CD4-positive, alpha-beta T cell (primary cell): ENCODE measurements around the gene CYB561. TPM values are rescaled to one million over a fixed set of nuclear protein-coding genes. Genes with fewer than 3 reads are reported as not detected.

Source experiments
- ATAC-seq: fragments of 200-7000 bp; cut with Tn5 transposase; one replicate; pipeline ENCODE4 v1.10.0; 2022; ENCODE audit warnings: mild to moderate bottlenecking; ENCODE audit not compliant: poor library complexity
- CTCF ChIA-PET: fragments of 350-600 bp; sonication (Branson Sonifier 250); formaldehyde crosslinking; loops from one replicate; lab custom pipeline; 2021; ENCODE audit warnings: antibody characterized with exemption, inconsistent platforms; lab: Charles Lee
- POLR2A ChIA-PET: fragments of 350-600 bp; sonication (Branson Sonifier 250); formaldehyde crosslinking; loops from one replicate; lab custom pipeline; 2021; ENCODE audit warnings: antibody characterized with exemption, inconsistent platforms; lab: Charles Lee
- DNase-seq, 14 experiments: peaks; one replicate each; pipeline ENCODE4 v3.0.0-alpha.2; 2013 to 2020; ENCODE audit warnings: mixed read lengths in 2 of 14
- H3K27ac ChIP-seq, 2 donors: one replicate each; pipeline versions ENCODE4 v1.5.1 to v1.7.0; 2013; ENCODE audit warnings: low read length in 2 of 2, low read depth in 1 of 2, mild to moderate bottlenecking in 1 of 2
- H3K27me3 ChIP-seq, 2 experiments: 1 replicate in 1 of 2; 2 replicates in 1 of 2; pipeline versions ENCODE4 v1.6.1 to v1.7.0; 2013; ENCODE audit warnings: low read length in 2 of 2, control low read depth in 1 of 2, mild to moderate bottlenecking in 1 of 2, moderate library complexity in 1 of 2; ENCODE audit not compliant: insufficient read depth in 2 of 2, control insufficient read depth in 1 of 2
- H3K36me3 ChIP-seq: one replicate; pipeline ENCODE4 v1.6.1; 2013; ENCODE audit warnings: low read length, control low read depth; ENCODE audit not compliant: insufficient read depth
- H3K4me1 ChIP-seq: one replicate; pipeline ENCODE4 v1.6.1; 2013; ENCODE audit warnings: low read length, control low read depth; ENCODE audit not compliant: insufficient read depth
- H3K4me3 ChIP-seq: one replicate; pipeline ENCODE4 v1.5.1; 2013; ENCODE audit warnings: mild to moderate bottlenecking, low read length, moderate library complexity
- H3K9me3 ChIP-seq, 2 experiments: 1 replicate in 1 of 2; 2 replicates in 1 of 2; pipeline versions ENCODE4 v1.6.1 to v1.7.0; 2013; ENCODE audit warnings: low read length in 2 of 2, mild to moderate bottlenecking in 2 of 2, control low read depth in 1 of 2, moderate library complexity in 1 of 2; ENCODE audit not compliant: control insufficient read depth in 1 of 2, insufficient read depth in 1 of 2
- H3K27ac Mint-ChIP-seq: one replicate; pipeline ENCODE4 v1.8.0; 2020; ENCODE audit warnings: mixed read lengths
- H3K27me3 Mint-ChIP-seq: one replicate; pipeline ENCODE4 v1.8.0; 2021; ENCODE audit warnings: mixed read lengths
- H3K36me3 Mint-ChIP-seq: one replicate; pipeline ENCODE4 v1.8.0; 2021; ENCODE audit warnings: low read depth, mixed read lengths
- H3K4me1 Mint-ChIP-seq: one replicate; pipeline ENCODE4 v1.8.0; 2021; ENCODE audit warnings: low read depth, mixed read lengths
- H3K4me3 Mint-ChIP-seq: one replicate; pipeline ENCODE4 v1.8.0; 2020; ENCODE audit warnings: mild to moderate bottlenecking, mixed read lengths
- H3K9me3 Mint-ChIP-seq: one replicate; pipeline ENCODE4 v1.8.0; 2020; ENCODE audit warnings: mixed read lengths
- intact Hi-C, 2 experiments: fragments of 100-400 bp; cut with DNase I in 1 of 2; cut with micrococcal nuclease in 1 of 2; formaldehyde crosslinking; loops; one replicate each; pipeline versions ENCODE4 v1.15.1 to v1.9.0; 2023 to 2025; cut with DNase I, micrococcal nuclease
- total RNA-seq, 174 experiments: library from RNA in 2 of 174; stranded (reverse) in 2 of 174; gene quantifications; one replicate each; pipeline ENCODE4 v1.2.3 and lab custom pipeline; 2021 to 2026
- TF ChIP-seq, protein P1 (sequence below): fragments of 200-600 bp; IDR thresholded peaks from one replicate; pipeline ENCODE4 v1.8.0; 2022; ENCODE audit warnings: antibody characterized with exemption, mild to moderate bottlenecking

The CYB561 gene
- total RNA-seq, 2 experiments from 2014 or later, result 17.4 to 18.1 TPM

GRCh38 chr17:63399856-63400255 lies 46.2 kb downstream of the CYB561 start:
- TF ChIP-seq, protein P1, sequence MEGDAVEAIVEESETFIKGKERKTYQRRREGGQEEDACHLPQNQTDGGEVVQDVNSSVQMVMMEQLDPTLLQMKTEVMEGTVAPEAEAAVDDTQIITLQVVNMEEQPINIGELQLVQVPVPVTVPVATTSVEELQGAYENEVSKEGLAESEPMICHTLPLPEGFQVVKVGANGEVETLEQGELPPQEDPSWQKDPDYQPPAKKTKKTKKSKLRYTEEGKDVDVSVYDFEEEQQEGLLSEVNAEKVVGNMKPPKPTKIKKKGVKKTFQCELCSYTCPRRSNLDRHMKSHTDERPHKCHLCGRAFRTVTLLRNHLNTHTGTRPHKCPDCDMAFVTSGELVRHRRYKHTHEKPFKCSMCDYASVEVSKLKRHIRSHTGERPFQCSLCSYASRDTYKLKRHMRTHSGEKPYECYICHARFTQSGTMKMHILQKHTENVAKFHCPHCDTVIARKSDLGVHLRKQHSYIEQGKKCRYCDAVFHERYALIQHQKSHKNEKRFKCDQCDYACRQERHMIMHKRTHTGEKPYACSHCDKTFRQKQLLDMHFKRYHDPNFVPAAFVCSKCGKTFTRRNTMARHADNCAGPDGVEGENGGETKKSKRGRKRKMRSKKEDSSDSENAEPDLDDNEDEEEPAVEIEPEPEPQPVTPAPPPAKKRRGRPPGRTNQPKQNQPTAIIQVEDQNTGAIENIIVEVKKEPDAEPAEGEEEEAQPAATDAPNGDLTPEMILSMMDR, result no peak
- no peaks in the 10 kb centered on the region for H3K4me1 Mint-ChIP-seq
- DNase-seq (no peak), ATAC-seq (no peak)
- intact Hi-C loops, result loop anchor here (10.0 kb wide), 3 partner anchors 415 to 975 kb away; partner anchors contain the start of gene METTL2A (in 1 of the 2)
- H3K9me3 ChIP-seq, result no peaks in the 10 kb centered on the region
- no peak overlapping the region for H3K4me3 ChIP-seq
- peaks cover 5% of the 10 kb centered on the region for H3K36me3 ChIP-seq
- no peaks in the 10 kb centered on the region for H3K9me3 Mint-ChIP-seq
- ChIA-PET CTCF (no interaction called here), POLR2A (interaction anchor here (0.6 kb wide), 1 partner anchor 612 kb away, joined by 3 read pairs; no protein-coding TSS in a partner anchor)
- no peak overlapping the region for H3K27ac ChIP-seq
- no peaks in the 10 kb centered on the region for H3K27me3 Mint-ChIP-seq
- H3K36me3 Mint-ChIP-seq, result peaks cover 19% of the 10 kb centered on the region
- no peak overlapping the region for H3K4me3 Mint-ChIP-seq
- no peaks in the 10 kb centered on the region for H3K4me1 ChIP-seq
- H3K27ac Mint-ChIP-seq, result no peak overlapping the region
- no peaks in the 10 kb centered on the region for H3K27me3 ChIP-seq

GRCh38 chr17:63399316-63399715 lies 46.8 kb downstream of the CYB561 start:
- ATAC-seq, result no peak
- H3K9me3 ChIP-seq, result no peaks in the 10 kb centered on the region
- Mint-ChIP-seq H3K4me3 (no peak overlapping the region), H3K27ac (no peak overlapping the region), H3K36me3 (peaks cover 25% of the 10 kb centered on the region), H3K27me3 (no peaks in the 10 kb centered on the region), H3K9me3 (no peaks in the 10 kb centered on the region), H3K4me1 (no peaks in the 10 kb centered on the region)
- H3K4me3 ChIP-seq, result no peak overlapping the region
- CTCF ChIA-PET, result interaction anchor here (3.6 kb wide), 1 partner anchor 8 kb away, joined by 15 read pairs; no protein-coding TSS in a partner anchor
- no peaks in the 10 kb centered on the region for H3K27me3 ChIP-seq
- intact Hi-C loops, result loop anchor here in 1 of 2 experiments (10.0 kb wide), 1 partner anchor 415 kb away; no protein-coding TSS in a partner anchor
- no peaks in the 10 kb centered on the region for H3K4me1 ChIP-seq
- TF ChIP-seq, protein P1, result no peak
- peaks cover 8% of the 10 kb centered on the region for H3K36me3 ChIP-seq
- DNase-seq, result no peak
- H3K27ac ChIP-seq, result no peak overlapping the region
- POLR2A ChIA-PET, result no interaction called here

DNA sequence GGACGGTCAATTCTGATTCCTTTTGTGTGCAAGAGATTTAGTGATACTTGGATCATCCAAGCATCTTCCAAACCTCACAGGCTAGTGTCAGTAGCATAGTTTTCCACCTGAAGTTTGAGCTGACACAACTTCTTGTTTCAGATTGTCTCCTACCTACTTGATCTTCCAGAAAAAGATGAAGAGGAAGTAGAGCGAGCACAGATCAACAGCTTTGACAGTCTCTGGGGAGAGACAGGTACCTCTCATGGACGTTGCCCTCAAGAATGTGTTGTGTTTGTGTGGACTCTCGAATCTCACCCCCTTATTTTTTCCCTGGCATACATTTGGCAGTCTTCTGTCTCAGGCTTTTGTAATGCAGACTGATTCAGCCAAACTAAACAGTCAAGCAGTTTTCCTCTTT lies 47.4 kb downstream of the CYB561 start:
- CTCF ChIA-PET, result interaction anchor here (3.6 kb wide), 1 partner anchor 8 kb away, joined by 15 read pairs; no protein-coding TSS in a partner anchor
- ATAC-seq, result no peak

More for the DNA sequence above, 47.4 kb downstream of the CYB561 start:
- Mint-ChIP-seq H3K27me3 (no peaks in the 10 kb centered on the region), H3K4me1 (no peaks in the 10 kb centered on the region), H3K36me3 (peaks cover 30% of the 10 kb centered on the region), H3K27ac (no peak overlapping the region), H3K9me3 (no peaks in the 10 kb centered on the region), H3K4me3 (no peak overlapping the region)
- Histone ChIP-seq H3K36me3 (peaks cover 12% of the 10 kb centered on the region), H3K27me3 (no peaks in the 10 kb centered on the region), H3K4me1 (no peaks in the 10 kb centered on the region), H3K4me3 (no peak overlapping the region), H3K27ac (no peak overlapping the region), H3K9me3 (no peaks in the 10 kb centered on the region)
- intact Hi-C loops, result loop anchor here in 1 of 2 experiments (10.0 kb wide), 1 partner anchor 414 kb away; no protein-coding TSS in a partner anchor
- no peak for DNase-seq
- TF ChIP-seq, protein P1, result no peak
- POLR2A ChIA-PET, result no interaction called here
